HEK293T (cell line): Measurements from ENCODE around the gene PEAK1.

Experiments used
- CTBP1 ChIP-seq: fragments of 450-650 bp; IDR thresholded peaks from 2 replicates; pipeline ENCODE4 v1.6.1; 2016; ENCODE audit warnings: borderline replicate concordance
- ELF4 ChIP-seq: fragments of 450-650 bp; IDR thresholded peaks from 2 replicates; pipeline ENCODE4 v1.6.1; 2017; ENCODE audit warnings: antibody characterized with exemption
- PKNOX1 ChIP-seq: fragments of 450-650 bp; IDR thresholded peaks from 2 replicates; pipeline ENCODE4 v1.6.1; 2016

- TF ChIP-seq PKNOX1 (no peak), ELF4 (no peak), CTBP1 (no peak)
Observed at GRCh38 chr15:77247116-77247515, 172.8 kb downstream of the PEAK1 start.
